GM12878 (cell line): ENCODE data around the gene VTN. TPM values are rescaled to one million over a fixed set of nuclear protein-coding genes. Genes with fewer than 3 reads are reported as not detected.

Source experiments
- ATAC-seq: fragments of 200-7000 bp; cut with Tn5 transposase; 3 replicates; pipeline ENCODE4 v1.9.1; 2020; ENCODE audit warnings: mild to moderate bottlenecking, moderate library complexity
- BruUV-seq: library from RNA; stranded (reverse); fragments of 400-500 nt; replicated peaks from 2 replicates; lab custom pipeline; 2021; lab: Mats Ljungman, UMichigan
- CTCF ChIA-PET: fragments of 300-600 bp; sonication (Branson Sonifier 250); formaldehyde crosslinking; extraction: SDS; loops from one replicate; lab custom pipeline; 2021; ENCODE audit warnings: inconsistent platforms; lab: Yijun Ruan, JAX
- POLR2A ChIA-PET: fragments of 350-600 bp; formaldehyde crosslinking; extraction: SDS; loops from one replicate; lab custom pipeline; 2021; ENCODE audit warnings: inconsistent platforms; lab: Charles Lee
- RAD21 ChIA-PET: fragments of 300-600 bp; sonication (Branson Sonifier 250); formaldehyde crosslinking; loops from one replicate; lab custom pipeline; 2023; ENCODE audit warnings: antibody characterized with exemption; ENCODE audit not compliant: unreplicated experiment; lab: Charles Lee
- SMC1A ChIA-PET: fragments of 300-600 bp; sonication (Branson Sonifier 250); formaldehyde crosslinking; loops from one replicate; lab custom pipeline; 2023; ENCODE audit not compliant: unreplicated experiment, uncharacterized antibody; lab: Charles Lee
- DNase-seq: peaks from one replicate; pipeline ENCODE4 v3.0.0-alpha.2; 2011; ENCODE audit warnings: low read depth, low spot score
- FAIRE-seq: peaks from 3 replicates; lab custom pipeline; 2011; peaks lifted over from hg19 to GRCh38; lab: Jason Lieb, UNC
- H2AFZ ChIP-seq: 2 replicates; pipeline ENCODE4 v1.6.0; 2011; ENCODE audit warnings: low read depth, low read length, control low read depth; ENCODE audit not compliant: control insufficient read depth
- H3K27ac ChIP-seq: 2 replicates; pipeline ENCODE4 v1.5.1; 2011; ENCODE audit warnings: control low read depth; ENCODE audit not compliant: control insufficient read depth, insufficient read depth
- H3K27me3 ChIP-seq, 2 experiments: replicated peaks in 1 of 2; 2 replicates each; pipeline versions ENCODE4 v1.6.0 to v1.6.1; 2011; ENCODE audit warnings: low read length in 1 of 2; ENCODE audit not compliant: control insufficient read depth in 2 of 2, insufficient read depth in 2 of 2
- H3K36me3 ChIP-seq, 2 experiments: 2 replicates each; pipeline ENCODE4 v1.5.1; 2011; ENCODE audit warnings: low read length in 1 of 2; ENCODE audit not compliant: control insufficient read depth in 2 of 2, insufficient read depth in 2 of 2
- H3K4me1 ChIP-seq: 2 replicates; pipeline ENCODE4 v1.6.1; 2011; ENCODE audit warnings: mild to moderate bottlenecking, low read length, moderate library complexity, mixed read lengths; ENCODE audit not compliant: control insufficient read depth, insufficient read depth
- H3K4me2 ChIP-seq: 2 replicates; pipeline ENCODE4 v1.6.0; 2011; ENCODE audit warnings: control low read depth; ENCODE audit not compliant: control insufficient read depth, insufficient read depth
- H3K4me3 ChIP-seq: fragments of 200-600 bp; sonication (generic); 2 replicates; pipeline ENCODE4 v1.5.1; 2016
- H3K79me2 ChIP-seq: 2 replicates; pipeline ENCODE4 v1.6.0; 2011; ENCODE audit warnings: low read length; ENCODE audit not compliant: control insufficient read depth, insufficient read depth
- H3K9ac ChIP-seq: 2 replicates; pipeline ENCODE4 v1.8.0; 2011; ENCODE audit warnings: low read length, control low read depth, mixed read lengths; ENCODE audit not compliant: control insufficient read depth, insufficient read depth
- H3K9me3 ChIP-seq: replicated peaks from 3 replicates; pipeline ENCODE4 v1.5.1; 2011; ENCODE audit warnings: mild to moderate bottlenecking, low read length; ENCODE audit not compliant: control insufficient read depth, insufficient read depth
- H4K20me1 ChIP-seq: 2 replicates; pipeline ENCODE4 v1.6.0; 2011; ENCODE audit not compliant: control insufficient read depth, insufficient read depth
- CREB1 ChIP-seq: IDR thresholded peaks from 2 replicates; pipeline ENCODE4 v1.6.1; 2012; ENCODE audit warnings: low read depth, mild to moderate bottlenecking, inconsistent platforms
- CTCF ChIP-seq, 3 experiments: IDR thresholded peaks in 2 of 3; conservative IDR thresholded peaks in 1 of 3; 2 replicates each; pipeline ENCODE4 v1.5.1; 2011; ENCODE audit warnings: low read depth in 3 of 3, low read length in 3 of 3, mild to moderate bottlenecking in 3 of 3, control low read depth in 2 of 3, moderate library complexity in 2 of 3, inconsistent platforms in 1 of 3, mixed read lengths in 1 of 3; ENCODE audit not compliant: control insufficient read depth in 2 of 3, insufficient read depth in 1 of 3; ENCODE audit errors: extremely low read depth in 1 of 3
- ESRRA ChIP-seq: IDR thresholded peaks from 2 replicates; pipeline ENCODE4 v1.6.1; 2012; ENCODE audit warnings: mild to moderate bottlenecking, low read length, improper control_type of control experiment
- IKZF2 ChIP-seq, 2 experiments: fragments of 450-650 bp; IDR thresholded peaks; 2 replicates each; pipeline ENCODE4 v1.6.1; 2017; ENCODE audit warnings: mild to moderate bottlenecking in 2 of 2, moderate library complexity in 2 of 2
- JUND ChIP-seq: IDR thresholded peaks from 2 replicates; pipeline ENCODE4 v1.6.1; 2012; ENCODE audit warnings: low read depth, mild to moderate bottlenecking, low read length, improper control_type of control experiment, moderate library complexity
- MEF2A ChIP-seq: IDR thresholded peaks from 2 replicates; pipeline ENCODE4 v1.6.1; 2011; ENCODE audit warnings: low read depth, mild to moderate bottlenecking, low read length, moderate library complexity; ENCODE audit not compliant: insufficient read depth
- NFXL1 ChIP-seq: fragments of 450-650 bp; IDR thresholded peaks from 2 replicates; pipeline ENCODE4 v1.6.1; 2017; ENCODE audit warnings: antibody characterized with exemption, mild to moderate bottlenecking, borderline replicate concordance
- PBX3 ChIP-seq: IDR thresholded peaks from 2 replicates; pipeline ENCODE4 v1.6.1; 2011; ENCODE audit warnings: mild to moderate bottlenecking, low read depth, low read length, moderate library complexity; ENCODE audit not compliant: insufficient replicate concordance
- REST ChIP-seq: IDR thresholded peaks from 2 replicates; pipeline ENCODE4 v1.6.1; 2012; ENCODE audit warnings: mild to moderate bottlenecking, low read depth, low read length
- SKIL ChIP-seq: fragments of 450-650 bp; IDR thresholded peaks from 2 replicates; pipeline ENCODE4 v1.6.1; 2017; ENCODE audit warnings: mild to moderate bottlenecking, low read depth, inconsistent platforms; ENCODE audit not compliant: poor library complexity, severe bottlenecking
- TCF3 ChIP-seq: IDR thresholded peaks from 2 replicates; pipeline ENCODE4 v1.6.1; 2012; ENCODE audit warnings: low read depth, mild to moderate bottlenecking, low read length, borderline replicate concordance; ENCODE audit not compliant: insufficient read depth
- WGBS: methylation state at CpG from one replicate; pipeline ENCODE4 v1.1.6; 2016; ENCODE audit warnings: low lambda C conversion rate; ENCODE audit not compliant: insufficient replicate concordance, insufficient coverage; ENCODE audit errors: missing lambda C conversion rate; 5-methylcytosine and 5-hydroxymethylcytosine counted together
- in situ Hi-C: fragments of 300-500 bp; cut with MboI; formaldehyde crosslinking; loops from 9 replicates; pipeline ENCODE4 v1.14.3; 2018; ENCODE audit warnings: mixed read lengths
- intact Hi-C: fragments of 100-400 bp; cut with micrococcal nuclease; formaldehyde crosslinking; loops from one replicate; pipeline ENCODE4 v1.14.2; 2022; ENCODE audit not compliant: unreplicated experiment
- polyA plus RNA-seq, 11 experiments: library from polyadenylated mRNA; depleted of rRNA in 4 of 11; unstranded in 6 of 11; stranded (reverse) in 5 of 11; fragments of >200 nt; fragmentation: Nextera tagmentation in 4 of 11; fragmentation: Illumina TruSeq in 1 of 11; extraction: Ambion mirVana in 4 of 11; extraction: Trizol in 1 of 11; gene quantifications; 1 replicate in 1 of 11; 2 replicates in 10 of 11; pipeline versions ENCODE4 v1.2.1 to v1.2.3, GENCODE V29; 2011 to 2016; ENCODE audit warnings: inconsistent platforms in 2 of 11, missing spikeins in 2 of 11, low read depth in 1 of 11
- total RNA-seq, 4 experiments: library from RNA; depleted of rRNA in 3 of 4; stranded (reverse); fragments of >200 nt in 3 of 4; fragmentation: Illumina TruSeq in 1 of 4; extraction: Trizol in 1 of 4; gene quantifications; 2 replicates each; pipeline versions ENCODE4 v1.2.1 to v1.2.3, GENCODE V29; 2013 to 2021

The VTN gene
- total and polyA plus RNA-seq, 10 of the 15 experiments (the other 5 are each of a cell fraction or from before 2014, with no cell fraction given): 0.04 to 1.3 (median 0.13) TPM; not detected in 5

- Histone ChIP-seq H3K4me2 (no peak overlapping the region), H3K27ac (no peak overlapping the region), H2AFZ (no peak overlapping the region), H3K4me1 (peaks cover 3% of the 10 kb centered on the region), H3K36me3 (peaks cover 0 to 1% of the 10 kb centered on the region in 2 experiments; a peak in 2 of 4 replicates), H4K20me1 (no peaks in the 10 kb centered on the region), H3K9ac (no peak overlapping the region), H3K27me3 (no peaks in the 10 kb centered on the region), H3K9me3 (no peaks in the 10 kb centered on the region), H3K4me3 (no peak overlapping the region), H3K79me2 (no peaks in the 10 kb centered on the region)
- ChIA-PET SMC1A (no interaction called here), POLR2A (no interaction called here), CTCF (no interaction called here)
- WGBS: 88% methylated on average over 6 of the region's 6 CpGs
- DNase-seq (no peak), ATAC-seq (no peak), FAIRE-seq (no peak)
- BruUV-seq: no TSS peak
- intact Hi-C loops: no loop called here
- in situ Hi-C loops: no loop called here
- no peak for TF ChIP-seq REST
- no peak for TF ChIP-seq JUND
- no peak for TF ChIP-seq IKZF2 (IDR thresholded peaks at IDR 0.05)
- TF ChIP-seq NFXL1: no peak
- TF ChIP-seq PBX3: no peak
- TF ChIP-seq CTCF (IDR thresholded peaks at IDR 0.05 in 2 of 3, conservative IDR thresholded peaks at IDR 0.05 in 1 of 3; ENCODE audit: control insufficient read depth in 2 of 3, extremely low read depth in 1 of 3, insufficient read depth in 1 of 3, low read depth in 3 of 3, low read length in 3 of 3): no peak
- TF ChIP-seq SKIL: no peak
- no peak for TF ChIP-seq ESRRA
- no peak for TF ChIP-seq TCF3
- TF ChIP-seq CREB1: no peak
- no peak for TF ChIP-seq MEF2A
- TF ChIP-seq, all 136 proteins: peak for 0
- RAD21 ChIA-PET: no interaction called here
Observed at GRCh38 chr17:28402844-28403243, 32.7 kb upstream of the VTN start.
